NT2/D1 (cell line): ENCODE data around the gene FAM13B.
"Not testable (repeated sequence)": the region's sequence is repeated elsewhere in the genome, so short reads cannot be mapped to it uniquely, and the experiment has no call there.

Experiments used
- DNase-seq: peaks from one replicate; pipeline ENCODE4 v3.0.0-alpha.2; 2011; ENCODE audit warnings: low read depth, low spot score
- H3K27me3 ChIP-seq: 2 replicates; pipeline ENCODE4 v1.6.0; 2011; ENCODE audit warnings: mild to moderate bottlenecking; ENCODE audit not compliant: insufficient read length, insufficient read depth
- H3K36me3 ChIP-seq: 2 replicates; pipeline ENCODE4 v1.6.1; 2011; ENCODE audit warnings: mild to moderate bottlenecking, low read length, mixed read lengths; ENCODE audit not compliant: insufficient read depth, insufficient read length
- H3K4me1 ChIP-seq: 2 replicates; pipeline ENCODE4 v1.5.1; 2011; ENCODE audit not compliant: insufficient read depth, insufficient read length
- H3K4me3 ChIP-seq: 2 replicates; pipeline ENCODE4 v1.5.1; 2011; ENCODE audit warnings: low read depth; ENCODE audit not compliant: insufficient read length
- H3K9ac ChIP-seq: 2 replicates; pipeline ENCODE4 v1.6.0; 2011; ENCODE audit warnings: low read depth; ENCODE audit not compliant: insufficient read length
- H3K9me3 ChIP-seq: 2 replicates; pipeline ENCODE4 v1.5.1; 2011; ENCODE audit warnings: mild to moderate bottlenecking, low read length; ENCODE audit not compliant: insufficient read depth
- SUZ12 ChIP-seq: IDR thresholded peaks from 2 replicates; pipeline ENCODE4 v1.6.1; 2011; ENCODE audit not compliant: insufficient read length, insufficient read depth; ENCODE audit errors: extremely low read depth
- YY1 ChIP-seq: IDR thresholded peaks from 2 replicates; pipeline ENCODE4 v1.6.1; 2011; ENCODE audit not compliant: insufficient read length, insufficient read depth
- ZNF274 ChIP-seq: IDR thresholded peaks from 2 replicates; pipeline ENCODE4 v1.6.1; 2011; ENCODE audit warnings: mild to moderate bottlenecking, low read depth, low read length

FAM13B gene

GRCh38 chr5:138032572-138033385, at the start of gene FAM13B:
FAM13B (minus strand) TSS chr5:138033079; CDS start chr5:138019111, 13,968 bp downstream.
- Histone ChIP-seq H3K36me3 (peaks cover 3% of the 10 kb centered on the region), H3K4me1 (no peaks in the 10 kb centered on the region), H3K4me3 (peak within 1 kb of the TSS; percentile 75), H3K9me3 (no peaks in the 10 kb centered on the region), H3K9ac (peak within 1 kb of the TSS; percentile 85), H3K27me3 (no peaks in the 10 kb centered on the region)
- TF ChIP-seq ZNF274, result no peak
- TF ChIP-seq SUZ12, result no peak
- no peak for TF ChIP-seq YY1
- DNase-seq, result no peak

GRCh38 chr5:138082033-138082432, 49.2 kb upstream of the FAM13B start:
- TF ChIP-seq YY1, result no peak
- no peak for TF ChIP-seq ZNF274
- Histone ChIP-seq H3K4me1 (peaks cover 6% of the 10 kb centered on the region), H3K9ac (no peak overlapping the region)

GRCh38 chr5:138078006-138078643, 45.2 kb upstream of the FAM13B start:
- Histone ChIP-seq H3K9ac (no peak overlapping the region), H3K27me3 (no peaks in the 10 kb centered on the region), H3K4me3 (no peak overlapping the region), H3K36me3 (no peaks in the 10 kb centered on the region), H3K9me3 (no peaks in the 10 kb centered on the region), H3K4me1 (no peaks in the 10 kb centered on the region)
- DNase-seq, result no peak
- no peak for TF ChIP-seq YY1
- no peak for TF ChIP-seq ZNF274
- no peak for TF ChIP-seq SUZ12

More at GRCh38 chr5:138082033-138082432, 49.2 kb upstream of the FAM13B start:
- Histone ChIP-seq H3K36me3 (no peaks in the 10 kb centered on the region), H3K4me3 (no peak overlapping the region), H3K27me3 (no peaks in the 10 kb centered on the region), H3K9me3 (no peaks in the 10 kb centered on the region)
- DNase-seq, result no peak

GRCh38 chr5:138077064-138077696, 44.3 kb upstream of the FAM13B start:
- H3K27me3 ChIP-seq, result no peaks in the 10 kb centered on the region
- TF ChIP-seq SUZ12 (no peak), YY1 (no peak), ZNF274 (no peak)
- no peak overlapping the region for H3K4me3 ChIP-seq
- H3K9ac ChIP-seq, result no peak overlapping the region
- no peaks in the 10 kb centered on the region for H3K4me1 ChIP-seq
- DNase-seq, result no peak
- H3K9me3 ChIP-seq, result no peaks in the 10 kb centered on the region
- no peaks in the 10 kb centered on the region for H3K36me3 ChIP-seq

GRCh38 chr5:138070026-138070425, 37.1 kb upstream of the FAM13B start:
- H3K4me3 ChIP-seq, H3K9me3 ChIP-seq, H3K4me1 ChIP-seq, DNase-seq, H3K36me3 ChIP-seq, H3K9ac ChIP-seq, H3K27me3 ChIP-seq: not testable (repeated sequence)

- H3K4me3 ChIP-seq, result no peak overlapping the region
- no peaks in the 10 kb centered on the region for H3K36me3 ChIP-seq
- TF ChIP-seq SUZ12, result no peak
- TF ChIP-seq YY1, result no peak
- no peak for TF ChIP-seq ZNF274
- no peak overlapping the region for H3K9ac ChIP-seq
- no peaks in the 10 kb centered on the region for H3K4me1 ChIP-seq
- no peaks in the 10 kb centered on the region for H3K9me3 ChIP-seq
- H3K27me3 ChIP-seq, result no peaks in the 10 kb centered on the region
- DNase-seq, result no peak
Measured at GRCh38 chr5:138068742-138069600, 36.1 kb upstream of the FAM13B start.
